Peyer's patch (tissue), 4 donors: ENCODE results near the gene DSG4.

Source experiments
- CTCF ChIP-seq, 6 experiments: fragments of 450-650 bp in 4 of 6; fragments of 200-600 bp in 2 of 6; sonication (generic) in 1 of 6; IDR thresholded peaks; one replicate each; pipeline ENCODE4 v1.5.1; 2017 to 2019; ENCODE audit warnings: antibody characterized with exemption in 6 of 6, mild to moderate bottlenecking in 3 of 6, moderate library complexity in 1 of 6
- POLR2A ChIP-seq, 2 donors: fragments of 450-650 bp; IDR thresholded peaks; one replicate each; pipeline ENCODE4 v1.5.1; 2017; ENCODE audit warnings: antibody characterized with exemption in 2 of 2, mild to moderate bottlenecking in 2 of 2, moderate library complexity in 2 of 2

- TF ChIP-seq CTCF (IDR thresholded peaks at IDR 0.05) (no peak), POLR2A (IDR thresholded peaks at IDR 0.05) (no peak)
Observed at GRCh38 chr18:31371989-31372388, 4.6 kb upstream of the DSG4 start.
